NCI-H2029 (cell line): ENCODE measurements around the gene MAMDC2.

Experiments used
- DNase-seq: peaks from one replicate; lab custom pipeline; 2025; lab: John Stamatoyannopoulos, UW

MAMDC2 gene

DNA sequence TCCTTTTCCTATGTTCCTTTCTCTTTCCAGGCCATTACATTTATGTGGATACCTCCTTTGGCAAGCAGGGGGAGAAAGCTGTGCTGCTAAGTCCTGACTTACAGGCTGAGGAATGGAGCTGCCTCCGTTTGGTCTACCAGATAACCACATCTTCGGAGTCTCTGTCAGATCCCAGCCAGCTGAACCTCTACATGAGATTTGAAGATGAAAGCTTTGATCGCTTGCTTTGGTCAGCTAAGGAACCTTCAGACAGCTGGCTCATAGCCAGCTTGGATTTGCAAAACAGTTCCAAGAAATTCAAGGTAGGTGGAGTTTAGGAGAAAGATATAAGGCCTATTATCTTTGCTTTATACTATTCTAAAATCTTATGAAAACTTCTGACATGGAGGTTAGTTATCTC, 64.5 kb downstream of the MAMDC2 start:
- no peak for DNase-seq

DNA sequence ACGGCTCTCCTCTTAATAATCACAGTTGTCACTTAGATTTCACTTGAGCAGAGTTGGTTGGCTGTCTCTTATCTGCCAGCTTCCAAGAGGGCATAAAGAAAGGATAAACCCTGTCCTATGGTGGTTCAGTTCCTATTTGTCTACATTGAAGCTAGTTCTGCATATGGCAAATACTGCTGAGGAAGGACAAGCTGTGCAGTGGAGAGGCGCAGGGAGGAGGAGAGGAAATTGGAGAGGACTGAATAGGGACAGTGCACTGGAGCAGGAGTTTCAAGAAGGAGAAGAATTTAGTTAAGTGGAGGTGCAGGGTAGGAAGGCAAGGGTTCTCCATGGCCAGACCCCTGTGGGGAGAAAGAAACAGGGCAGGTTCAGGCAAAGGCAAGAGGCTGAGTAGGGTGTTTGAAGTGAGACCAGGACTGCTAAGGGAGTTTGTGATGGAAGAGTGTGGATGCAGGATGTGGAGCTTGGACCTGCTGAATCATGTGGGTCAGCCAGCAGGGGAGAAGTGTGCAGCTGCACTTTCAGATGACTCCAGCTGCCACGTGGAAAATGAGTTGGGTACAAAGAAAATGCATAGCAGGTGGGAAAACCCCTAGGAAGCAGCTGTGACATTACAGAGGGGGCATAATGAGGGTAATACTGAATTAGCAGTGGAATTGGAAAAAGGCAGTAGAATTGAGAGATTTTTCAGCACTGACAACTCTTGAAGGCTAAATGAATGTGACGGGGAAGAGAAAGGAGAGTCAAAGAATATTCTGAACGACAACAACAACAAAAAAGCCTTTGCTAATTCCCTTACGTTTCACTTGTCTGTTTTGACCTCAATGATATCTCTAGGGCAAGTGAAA, 66.8 kb downstream of the MAMDC2 start:
- DNase-seq, result no peak

DNA sequence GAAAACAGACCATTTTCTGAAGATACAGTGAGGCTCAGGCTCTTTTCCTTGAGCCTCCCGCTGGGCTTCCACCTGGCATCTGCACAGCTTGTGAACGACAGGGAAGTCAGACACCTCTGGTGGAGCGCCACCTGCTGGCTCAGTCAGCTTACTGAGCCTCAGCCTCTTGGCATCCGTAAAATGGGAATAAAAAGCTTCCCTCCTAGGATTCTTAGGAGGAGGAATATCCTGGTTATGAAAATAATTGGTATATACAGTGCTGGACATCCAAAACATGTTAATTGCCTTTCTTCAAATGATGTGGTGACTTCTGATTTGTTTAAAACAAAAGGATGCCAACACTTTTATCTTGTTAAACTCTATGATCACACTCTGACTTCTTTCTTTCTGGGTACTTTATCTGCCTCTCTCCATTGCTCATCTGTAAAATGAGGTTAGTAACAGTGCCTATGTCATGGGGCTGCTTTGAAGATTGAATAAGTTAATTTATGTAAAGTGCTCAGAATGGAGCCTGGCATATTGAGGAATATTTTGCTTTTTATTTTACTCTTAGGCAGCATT, 67.5 kb downstream of the MAMDC2 start:
- DNase-seq, result peak; percentile 78

DNA sequence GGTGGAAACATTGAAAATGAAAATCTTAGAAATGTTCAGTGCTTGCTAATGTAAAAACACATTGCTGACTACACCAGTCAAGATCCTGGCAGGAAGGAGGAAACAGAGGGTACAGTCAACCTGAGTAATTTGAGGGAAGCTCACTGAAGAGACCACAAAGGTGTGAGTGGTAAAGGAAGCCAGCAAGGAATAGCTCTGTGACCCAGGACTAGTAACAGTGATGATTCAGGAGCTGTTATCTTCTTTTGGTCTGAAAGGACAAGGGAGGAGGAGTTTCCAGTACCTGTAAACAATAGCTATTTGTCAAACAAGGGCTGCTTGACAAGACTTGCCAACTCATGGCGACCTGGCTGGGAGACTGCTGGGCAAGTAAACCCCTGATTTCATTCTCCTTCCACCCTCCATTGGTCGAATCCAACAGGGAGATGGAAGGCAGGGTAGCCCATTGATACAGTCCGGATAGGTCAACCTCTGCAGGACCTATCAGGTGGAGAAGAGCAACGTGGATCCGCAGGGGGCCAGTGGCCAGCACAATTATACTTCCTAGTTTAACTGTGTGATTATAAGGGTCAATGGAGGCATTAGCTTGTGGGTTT, 68.1 kb downstream of the MAMDC2 start:
- DNase-seq, result no peak

DNA sequence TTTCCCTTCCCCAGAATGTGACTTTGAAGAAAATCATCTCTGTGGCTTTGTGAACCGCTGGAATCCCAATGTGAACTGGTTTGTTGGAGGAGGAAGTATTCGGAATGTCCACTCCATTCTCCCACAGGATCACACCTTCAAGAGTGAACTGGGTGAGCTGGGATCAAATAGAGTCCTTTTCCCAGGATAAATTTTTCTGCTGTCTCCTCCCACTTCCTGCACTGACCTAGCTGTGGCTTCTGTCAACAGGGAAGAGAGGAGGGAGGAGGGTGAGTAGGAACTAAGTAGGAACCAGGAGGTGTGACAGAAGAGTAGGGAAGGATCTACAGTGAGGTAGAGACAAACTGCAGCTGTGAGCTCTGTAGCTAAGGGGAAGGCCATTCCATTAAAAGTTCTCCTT, 69.3 kb downstream of the MAMDC2 start:
- DNase-seq, result peak; percentile 45

DNA sequence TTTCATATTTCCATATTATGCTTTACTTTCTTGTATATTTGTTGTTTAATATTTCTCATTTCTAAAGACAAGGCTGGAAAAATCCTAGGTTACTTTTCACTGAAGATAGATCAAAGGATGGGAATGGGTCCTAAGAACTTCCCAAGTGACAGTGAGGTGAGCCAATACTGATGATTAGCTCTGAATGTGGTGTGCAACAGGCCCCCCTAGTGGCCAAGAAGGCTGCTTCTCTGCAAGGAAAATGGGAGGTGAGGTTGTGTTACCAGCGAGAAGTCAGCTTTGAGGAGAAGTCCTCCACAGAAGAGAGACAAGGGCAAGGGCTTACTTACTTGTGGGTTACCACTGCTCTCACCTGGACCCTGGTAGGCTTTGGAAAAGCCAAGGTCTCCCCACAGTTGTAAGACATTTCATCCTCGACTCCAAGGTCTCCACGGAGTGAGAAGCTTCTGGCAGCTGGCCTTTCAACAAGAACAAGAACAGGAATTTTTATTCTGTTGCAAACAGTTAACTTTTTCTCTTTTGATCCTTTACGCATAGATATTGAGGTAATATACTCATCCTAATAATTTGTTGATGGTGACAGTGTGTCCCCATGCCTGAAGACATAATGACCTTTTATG, 69.9 kb downstream of the MAMDC2 start:
- peak; percentile 11 for DNase-seq

DNA sequence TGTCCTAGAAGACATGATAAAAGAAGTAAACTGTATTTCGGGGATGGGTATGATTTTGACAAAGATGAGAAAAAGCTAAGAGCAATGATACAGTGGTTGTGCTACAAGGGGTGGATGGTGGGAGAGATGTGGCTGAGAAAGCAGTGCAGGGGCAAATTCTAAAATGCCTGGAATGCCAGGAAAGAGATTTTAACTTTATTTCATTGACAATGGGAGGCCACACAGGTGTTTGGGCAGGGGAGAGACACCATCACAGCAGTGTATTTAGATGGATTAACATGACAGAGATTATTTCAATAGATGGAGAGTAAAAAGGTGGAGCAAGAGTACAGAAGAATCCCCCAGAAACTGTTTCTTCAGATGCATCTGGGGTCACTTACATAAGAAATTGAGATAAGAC, 71.2 kb downstream of the MAMDC2 start:
- DNase-seq, result no peak

DNA sequence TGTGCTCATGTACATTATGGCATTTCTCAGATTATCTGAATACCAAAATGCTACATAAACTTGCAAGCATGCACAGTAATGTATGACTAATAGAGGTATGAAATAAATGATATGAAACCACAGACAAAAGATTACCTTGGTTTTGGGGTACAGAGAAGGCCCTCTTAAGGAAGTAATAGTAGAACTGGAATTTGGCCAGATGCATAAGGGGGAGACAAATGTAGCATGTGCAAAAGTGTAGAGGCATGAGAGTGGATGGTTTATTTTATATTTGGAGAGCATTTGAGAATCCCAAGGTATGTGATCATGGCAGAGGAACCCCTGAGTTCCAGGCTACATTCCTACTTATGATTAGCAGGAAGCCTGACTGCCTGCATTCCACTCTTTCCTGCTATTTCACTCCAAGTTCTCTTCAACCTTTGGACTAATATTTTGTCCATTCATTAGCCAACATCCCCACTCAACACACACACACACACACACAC, 74.2 kb downstream of the MAMDC2 start:
- DNase-seq, result no peak

DNA sequence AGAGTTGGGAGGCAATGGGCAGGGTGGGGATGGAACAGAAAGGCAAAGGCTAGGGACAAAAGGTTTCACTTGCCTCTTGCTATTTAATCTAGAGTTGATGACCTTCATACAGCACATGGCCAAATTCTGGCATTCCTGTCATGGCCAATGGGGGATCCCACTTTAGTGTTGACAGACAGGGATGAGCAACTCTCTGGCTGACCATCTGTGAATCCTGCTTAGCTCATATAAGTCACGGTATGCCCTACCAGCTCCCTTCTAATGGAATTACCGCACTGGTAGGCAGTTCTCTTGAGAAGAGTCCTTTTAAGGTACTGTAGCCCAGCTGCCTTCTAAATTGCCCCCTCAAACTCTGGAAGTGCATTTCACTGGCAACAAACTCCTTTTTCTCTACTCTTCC, 76.1 kb downstream of the MAMDC2 start:
- DNase-seq, result no peak

DNA sequence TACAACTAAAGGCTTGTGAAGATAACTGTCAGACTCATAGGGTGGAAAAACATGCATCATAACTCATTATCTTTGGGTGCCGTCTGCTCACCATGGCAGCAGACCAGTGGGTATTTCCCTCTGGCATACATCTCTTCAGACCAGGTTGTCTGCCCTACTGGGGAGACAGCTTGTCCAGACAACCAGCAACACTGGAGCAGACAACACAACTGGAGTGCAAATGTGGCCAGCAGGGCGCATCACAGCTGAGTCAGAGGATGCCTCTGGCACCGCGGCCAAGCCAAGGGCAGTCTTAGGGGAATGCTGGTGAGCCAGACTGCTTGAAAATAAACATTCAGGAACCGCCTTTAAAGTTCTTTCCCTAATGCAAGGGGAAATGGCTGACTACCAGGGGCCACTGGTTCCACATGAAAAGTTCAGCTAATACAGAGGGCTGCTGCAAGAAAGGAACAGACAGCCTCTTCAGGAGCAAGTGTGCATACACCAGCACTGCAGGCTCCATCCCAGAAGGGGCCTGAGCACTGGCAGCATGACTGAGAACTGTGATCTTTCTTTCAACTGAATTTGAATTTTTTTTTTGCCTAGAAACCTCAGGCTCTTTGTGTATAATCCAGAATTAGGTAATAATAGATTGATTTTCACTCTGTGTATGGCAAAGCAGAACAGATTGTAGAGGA, 77.3 kb downstream of the MAMDC2 start:
- no peak for DNase-seq

DNA sequence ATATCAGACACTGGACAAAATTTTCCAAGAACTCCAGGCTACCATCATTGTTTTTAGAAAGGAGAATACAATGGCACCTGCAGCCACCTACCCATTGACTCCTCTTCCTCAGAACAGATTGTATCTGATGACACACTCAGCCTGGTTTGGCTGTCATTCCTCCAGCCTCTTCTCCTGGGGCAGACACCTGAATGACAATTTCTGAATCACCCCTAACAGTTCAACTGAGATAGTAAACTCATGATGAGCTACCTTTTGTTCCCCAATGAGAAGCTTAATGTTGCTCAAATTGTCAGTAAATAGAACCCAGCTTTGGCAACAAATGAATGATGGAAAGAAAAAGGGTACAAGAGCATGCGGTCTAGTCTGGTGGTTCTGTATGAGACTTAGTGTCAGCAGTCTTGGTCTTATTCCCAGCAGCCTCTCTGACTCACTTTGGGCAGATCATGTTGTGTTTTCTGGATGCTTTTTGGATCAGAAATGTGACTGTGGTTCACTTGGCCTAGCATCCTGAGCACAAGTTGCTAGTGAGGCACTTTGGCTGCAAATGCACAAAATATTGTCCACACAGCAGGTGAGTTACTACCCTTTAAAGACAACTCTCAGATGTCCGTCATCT, 78.3 kb downstream of the MAMDC2 start:
- no peak for DNase-seq

DNA sequence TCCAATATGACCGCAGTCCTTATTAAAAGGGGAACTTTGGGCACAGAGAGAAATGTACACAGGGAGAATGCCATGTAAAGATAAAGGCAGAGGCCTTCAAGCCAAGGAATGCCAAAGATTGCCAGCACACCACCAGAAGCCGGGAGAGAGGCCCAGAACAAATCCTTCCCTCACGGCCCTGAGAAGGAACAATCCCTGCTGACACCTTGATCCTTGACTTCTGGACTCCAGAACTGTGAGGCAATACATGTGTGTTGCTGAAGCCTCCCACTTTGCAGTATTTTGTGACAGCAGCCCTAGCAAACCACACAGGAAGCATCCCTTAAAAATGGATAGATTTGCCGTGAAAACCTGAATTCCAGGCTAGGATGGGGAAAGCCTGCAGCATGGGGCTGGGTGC, 80.0 kb downstream of the MAMDC2 start:
- DNase-seq, result no peak

DNA sequence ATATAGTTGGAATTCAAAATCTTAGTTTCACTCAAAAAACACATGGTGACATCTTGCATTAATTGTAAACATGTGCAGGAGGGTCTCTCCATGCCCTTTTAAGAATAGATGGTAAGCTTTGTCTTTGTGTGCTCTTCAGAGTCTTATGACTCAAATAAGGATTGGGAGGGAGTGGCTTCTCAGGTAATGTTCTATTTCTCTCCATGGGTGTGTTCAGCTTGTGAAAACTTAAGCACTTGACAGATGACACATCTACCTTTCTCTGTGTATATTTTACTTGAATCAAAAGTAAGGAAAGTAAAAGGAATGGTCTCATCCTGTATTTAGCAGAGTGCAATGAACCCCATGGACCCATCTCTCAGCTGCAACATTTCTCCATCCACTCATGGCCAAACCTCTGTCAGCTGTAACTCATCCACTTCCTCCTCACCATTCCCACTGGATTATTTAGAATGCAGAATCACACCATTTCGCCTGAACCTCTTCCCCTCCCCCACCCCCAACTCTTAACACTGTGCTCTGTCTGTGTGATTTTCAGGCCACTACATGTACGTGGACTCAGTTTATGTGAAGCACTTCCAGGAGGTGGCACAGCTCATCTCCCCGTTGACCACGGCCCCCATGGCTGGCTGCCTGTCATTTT, 82.1 kb downstream of the MAMDC2 start:
- no peak for DNase-seq

DNA sequence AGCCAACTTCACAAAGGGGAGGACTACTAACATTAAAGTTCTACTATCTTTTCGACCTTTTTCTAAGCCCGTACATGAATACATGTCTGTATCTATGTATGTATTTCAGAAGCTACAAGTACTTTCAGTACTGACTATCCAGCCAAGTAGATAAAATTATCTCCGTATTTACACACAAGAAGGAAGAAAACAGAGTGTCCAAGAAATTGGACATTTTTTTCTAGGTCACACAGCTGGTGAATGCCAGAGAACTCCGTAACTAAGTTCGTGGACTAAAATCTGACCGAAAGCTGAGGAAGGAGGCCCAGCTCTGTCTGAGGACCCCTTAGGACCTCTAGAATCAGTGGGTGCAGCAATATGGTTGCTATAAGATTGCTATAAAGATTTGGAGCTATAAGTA, 83.4 kb downstream of the MAMDC2 start:
- DNase-seq, result no peak

DNA sequence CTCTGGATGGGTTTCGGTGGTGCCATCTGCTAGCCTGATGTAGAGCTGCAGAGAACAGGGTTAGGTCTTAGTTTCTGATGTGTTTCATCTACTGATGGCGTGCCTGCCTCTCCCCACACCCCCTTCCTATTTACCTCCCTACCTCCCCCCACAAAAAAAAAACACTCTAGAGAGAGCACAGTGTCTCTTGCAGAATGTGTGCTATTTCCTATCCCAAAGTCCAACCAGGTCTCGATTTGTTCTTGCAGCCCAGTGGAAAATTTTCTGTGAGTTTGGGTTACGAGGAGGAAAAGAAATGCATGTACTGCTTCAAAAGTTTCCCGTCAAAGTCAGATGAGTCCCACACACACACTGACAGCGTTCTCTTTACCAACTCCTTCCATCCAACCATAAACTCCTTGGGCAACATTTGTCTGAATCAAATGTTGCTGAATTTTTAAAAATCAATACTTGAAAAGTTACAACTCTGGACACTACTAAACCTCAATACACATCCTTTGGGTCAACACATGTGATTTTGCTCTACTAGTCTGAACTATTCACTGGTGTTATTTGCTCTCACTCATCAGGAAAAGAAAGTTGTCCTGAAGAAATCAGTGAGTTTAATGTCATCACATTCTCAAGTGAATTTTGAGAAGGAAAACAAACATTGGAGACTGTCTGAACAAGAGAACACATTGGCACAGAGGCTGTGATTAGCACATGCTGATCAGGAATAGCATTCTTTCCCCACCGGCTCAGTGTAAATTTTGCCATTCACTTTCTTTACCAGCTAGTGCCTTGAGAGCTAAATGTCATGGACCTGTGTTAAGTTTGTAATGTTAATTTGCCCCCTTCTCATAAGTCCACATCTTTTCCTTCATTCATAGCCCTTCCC, 84.1 kb downstream of the MAMDC2 start:
- DNase-seq, result no peak

DNA sequence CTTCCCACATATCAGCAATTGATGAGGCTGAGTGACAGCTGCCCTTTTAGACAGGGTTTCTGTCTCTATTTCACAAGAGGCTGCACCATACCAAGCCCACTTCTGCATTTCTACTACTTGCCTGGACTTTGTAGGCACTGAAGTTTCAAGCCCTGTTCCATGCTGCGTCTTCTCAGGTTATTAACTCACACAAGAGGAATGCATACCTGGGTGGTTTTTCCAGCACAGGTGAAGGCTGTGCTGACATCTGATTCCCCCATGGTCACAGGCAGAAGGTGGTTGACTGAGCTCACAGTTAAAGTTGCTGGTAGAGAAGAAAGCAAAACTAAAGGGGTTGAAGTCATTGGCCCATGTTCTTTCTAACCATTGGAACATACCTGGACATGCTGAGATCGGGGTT, 86.6 kb downstream of the MAMDC2 start:
- DNase-seq, result no peak

DNA sequence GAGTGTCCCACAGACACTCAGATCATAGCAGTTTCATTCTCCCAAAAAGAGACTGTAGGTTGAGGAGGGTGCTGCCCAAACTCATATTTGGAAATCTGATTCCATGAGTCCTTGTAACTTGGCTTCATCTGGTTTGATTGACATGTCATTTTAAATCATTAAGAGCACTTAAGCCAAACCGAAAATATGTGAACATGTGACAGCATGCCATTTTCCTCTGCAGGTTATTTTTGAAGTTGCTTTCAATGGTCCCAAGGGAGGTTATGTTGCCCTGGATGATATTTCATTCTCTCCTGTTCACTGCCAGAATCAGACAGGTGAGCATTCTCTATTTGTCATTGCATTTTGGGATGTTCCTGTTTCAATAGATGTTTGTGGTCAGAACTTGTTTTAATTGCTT, 87.6 kb downstream of the MAMDC2 start:
- no peak for DNase-seq

DNA sequence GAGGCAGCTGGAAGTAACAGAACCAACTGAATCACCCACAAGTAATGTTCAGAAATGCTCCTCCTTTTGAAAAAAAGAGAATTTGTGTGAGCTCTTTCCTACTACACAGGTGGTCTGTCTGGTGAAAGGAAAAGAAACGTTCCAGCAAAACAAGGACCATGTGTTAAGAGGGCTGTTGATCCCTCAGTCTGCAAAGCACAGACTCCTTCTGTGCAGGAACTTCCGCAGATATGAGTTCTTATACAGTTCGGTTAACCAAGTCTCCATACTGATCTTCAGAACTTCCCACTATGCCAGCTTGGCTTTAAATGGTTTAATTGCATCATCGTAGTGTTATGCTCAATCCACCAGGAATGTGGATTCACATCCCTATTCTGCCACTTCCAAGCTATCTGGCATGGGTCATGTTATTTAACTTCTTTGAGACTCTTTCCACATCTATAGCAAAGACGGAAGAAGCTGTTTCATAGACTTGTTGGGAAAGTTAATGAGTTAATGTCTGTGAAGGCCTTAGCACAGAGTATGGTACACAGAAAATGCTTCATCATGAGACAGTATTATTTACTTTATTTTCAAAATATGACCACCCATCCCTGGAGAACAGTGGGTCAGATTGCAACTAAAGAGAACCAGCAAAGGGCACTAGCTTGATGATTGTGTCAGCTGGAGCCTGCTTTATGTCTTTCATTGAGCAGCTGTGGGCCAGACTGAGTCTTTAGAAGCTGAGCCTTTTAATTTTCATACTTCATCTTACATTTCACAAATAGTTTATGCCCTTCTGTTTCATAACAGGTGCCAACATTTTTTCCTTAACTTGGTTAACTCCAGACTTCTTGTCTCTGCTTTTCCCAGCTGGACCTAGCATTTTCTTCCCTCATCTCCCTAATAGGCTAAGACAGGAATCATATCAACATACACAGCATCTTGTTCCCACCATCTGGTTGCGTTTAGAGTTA, 89.9 kb downstream of the MAMDC2 start:
- no peak for DNase-seq

DNA sequence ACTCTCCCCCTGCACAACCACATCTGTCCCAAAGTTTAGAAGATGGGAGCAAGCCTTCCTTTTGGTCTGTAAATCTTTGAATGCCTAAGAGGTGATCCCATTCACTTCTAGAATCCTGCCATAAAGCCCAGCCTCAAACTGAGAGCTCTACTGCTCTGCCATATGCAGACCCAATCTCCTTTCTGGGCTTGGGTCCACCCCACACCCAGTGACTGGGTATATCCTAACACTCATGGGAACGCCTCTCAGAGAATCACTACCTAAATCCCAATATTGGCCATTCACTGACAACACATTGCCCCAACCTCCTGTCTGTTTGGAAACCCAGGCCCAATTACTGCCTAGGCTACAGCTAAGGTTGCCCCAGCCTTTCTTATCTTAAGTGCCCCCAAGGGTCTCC, 90.7 kb downstream of the MAMDC2 start:
- no peak for DNase-seq
